ENCODE data around the gene TRPM4. TPM values are rescaled to one million over a fixed set of nuclear protein-coding genes. Genes with fewer than 3 reads are reported as not detected.

Gene TRPM4
- total RNA-seq, 2 donors from 2014 or later, result 15.8 to 28.0 TPM

- ATAC-seq, result no peak
- intact Hi-C loops (cut with DNase I), result no loop called here
- 50 to 60% methylated on average over 21 to 24 of the region's 26 CpGs for WGBS, 2 donors
- H3K9me3 ChIP-seq, result no peaks in the 10 kb centered on the region
- H3K36me3 ChIP-seq (replicated peaks in 1 of 2; ENCODE audit: insufficient read depth in 1 of 2, low read depth in 2 of 2), result no peaks in the 10 kb centered on the region
- H3K27ac ChIP-seq, result peak overlapping the region; percentile 97 to 100 (median 99)
- H3K4me1 ChIP-seq, result peaks cover 36% of the 10 kb centered on the region
- H3K4me3 ChIP-seq, result no peak overlapping the region
- no peak for DNase-seq
- H3K27me3 ChIP-seq, result no peaks in the 10 kb centered on the region
- no peak for TF ChIP-seq POLR2A (IDR thresholded peaks at IDR 0.05)
- no peak for TF ChIP-seq CTCF (IDR thresholded peaks at IDR 0.05)
These were observed 39.7 kb upstream of the TRPM4 start for GRCh38 chr19:49117677-49118564.

GRCh38 chr19:49118565-49119410, 38.8 kb upstream of the TRPM4 start, which contains the start of gene C19orf73:
Gene C19orf73, minus strand, starts transcription at chr19:49119143. Its CDS starts 121 bp downstream, at chr19:49119022.
- intact Hi-C loops (cut with DNase I), result no loop called here

GRCh38 chr19:49119411-49120324, 37.9 kb upstream of the TRPM4 start, which contains the start of gene PPFIA3:
Gene PPFIA3, plus strand, starts transcription at chr19:49119544. Its CDS starts 8,330 bp downstream, at chr19:49127874.
- 1 to 7% methylated on average over 3 to 80 of the region's 90 CpGs for WGBS, 2 donors
- peak; percentile 69 for ATAC-seq
- H3K36me3 ChIP-seq (replicated peaks in 1 of 2; ENCODE audit: insufficient read depth in 1 of 2, low read depth in 2 of 2), result no peaks in the 10 kb centered on the region
- peak within 1 kb of the TSS; percentile 24 to 73 for H3K4me3 ChIP-seq
- H3K9me3 ChIP-seq, result no peaks in the 10 kb centered on the region
- TF ChIP-seq CTCF (IDR thresholded peaks at IDR 0.05) (peak in 1 of 7 experiments; percentile 11), POLR2A (IDR thresholded peaks at IDR 0.05) (peak; percentile 85 to 92 (median 89))
- peak; percentile 87 to 91 (median 89) for DNase-seq
- H3K4me1 ChIP-seq, result peaks cover 31% of the 10 kb centered on the region
- H3K27me3 ChIP-seq, result no peaks in the 10 kb centered on the region
- intact Hi-C loops (cut with DNase I), result no loop called here
- H3K27ac ChIP-seq, result peak within 1 kb of the TSS; percentile 97 to 100 (median 99)

More at GRCh38 chr19:49118565-49119410, 38.8 kb upstream of the TRPM4 start, which contains the start of gene C19orf73:
- peak; percentile 70 to 72 (median 71) for TF ChIP-seq POLR2A (IDR thresholded peaks at IDR 0.05)
- peak in 3 of 7 experiments; percentile 15 to 35 (median 26) for TF ChIP-seq CTCF (IDR thresholded peaks at IDR 0.05)
- Histone ChIP-seq H3K9me3 (no peaks in the 10 kb centered on the region), H3K4me1 (peaks cover 34% of the 10 kb centered on the region), H3K4me3 (peak within 1 kb of the TSS; percentile 24 to 73), H3K27me3 (no peaks in the 10 kb centered on the region), H3K27ac (peak within 1 kb of the TSS; percentile 97 to 100 (median 99)), H3K36me3 (replicated peaks in 1 of 2; ENCODE audit: insufficient read depth in 1 of 2, low read depth in 2 of 2) (no peaks in the 10 kb centered on the region)
- ATAC-seq, result peak; percentile 87
- WGBS, 2 donors, result 0% methylated on average over 6 to 76 of the region's 85 CpGs
- peak; percentile 96 to 97 (median 96) for DNase-seq

GRCh38 chr19:49120325-49120683, 37.3 kb upstream of the TRPM4 start:
- Histone ChIP-seq H3K4me3 (no peak overlapping the region), H3K4me1 (peaks cover 31% of the 10 kb centered on the region), H3K9me3 (no peaks in the 10 kb centered on the region), H3K36me3 (replicated peaks in 1 of 2; ENCODE audit: insufficient read depth in 1 of 2, low read depth in 2 of 2) (no peaks in the 10 kb centered on the region), H3K27me3 (no peaks in the 10 kb centered on the region), H3K27ac (peak overlapping the region in 2 of 4 donors; percentile 98 to 100)
- WGBS, 2 donors, result 13 to 53% methylated on average over 4 to 16 of the region's 16 CpGs
- TF ChIP-seq POLR2A (IDR thresholded peaks at IDR 0.05) (no peak), CTCF (IDR thresholded peaks at IDR 0.05) (no peak)
- intact Hi-C loops (cut with DNase I), result no loop called here
- no peak for ATAC-seq
- DNase-seq, result no peak

All from body of pancreas (tissue), 4 donors.